ENCODE results near the gene QKI. TPM values are rescaled to one million over a fixed set of nuclear protein-coding genes. Genes with fewer than 3 reads are reported as not detected.

QKI gene
- total and polyA plus RNA-seq, 10 of the 15 experiments (the other 5 are each of a cell fraction or from before 2014, with no cell fraction given), result 4.7 to 72.5 (median 38.9) TPM

DNA sequence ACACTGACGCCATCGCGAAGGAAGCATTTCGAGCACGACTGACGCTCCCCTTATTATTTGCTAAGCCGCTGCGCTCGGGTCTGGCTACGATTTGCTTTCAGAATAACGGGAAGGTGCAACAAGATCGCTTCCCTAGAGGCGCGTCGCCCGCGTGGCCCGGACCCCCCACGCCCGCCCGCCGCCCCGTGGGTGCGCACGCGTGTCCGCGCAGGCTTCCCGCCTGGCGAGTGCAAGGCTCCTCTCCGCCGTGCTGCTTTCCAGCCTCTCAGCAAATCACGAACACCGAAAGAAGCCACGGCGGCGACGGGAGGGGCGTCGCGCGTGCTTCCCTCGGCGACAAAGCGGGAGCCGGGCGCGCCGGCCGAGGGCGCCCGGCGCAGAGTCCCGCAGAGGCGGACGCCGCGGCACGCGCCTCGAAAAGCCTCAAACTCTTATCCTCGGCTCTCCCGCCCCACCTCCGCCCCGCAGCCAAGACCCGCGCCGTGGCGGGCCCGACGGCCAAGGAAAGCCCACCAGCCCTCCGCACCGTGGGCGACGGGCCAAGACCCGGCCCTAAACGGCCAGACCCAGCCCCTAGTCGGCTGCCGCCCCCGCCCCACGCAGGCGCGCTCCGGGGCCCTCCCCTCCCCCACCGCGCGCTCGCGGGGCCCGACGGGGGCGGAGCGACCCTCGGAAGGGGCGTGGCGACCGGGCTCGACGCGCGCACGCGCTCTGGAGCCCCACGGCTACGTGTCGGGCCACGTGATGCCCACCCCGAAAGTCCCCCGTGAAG lies 987 bp upstream of the QKI start (continued):
- TF ChIP-seq RB1 (IDR thresholded peaks at IDR 0.05; ENCODE audit: borderline replicate concordance) (peak; percentile 72; the same call in 1 of the 2 replicates), BACH1 (IDR thresholded peaks at IDR 0.05; ENCODE audit: borderline replicate concordance) (peak; percentile 98)
- TF ChIP-seq, protein P1, sequence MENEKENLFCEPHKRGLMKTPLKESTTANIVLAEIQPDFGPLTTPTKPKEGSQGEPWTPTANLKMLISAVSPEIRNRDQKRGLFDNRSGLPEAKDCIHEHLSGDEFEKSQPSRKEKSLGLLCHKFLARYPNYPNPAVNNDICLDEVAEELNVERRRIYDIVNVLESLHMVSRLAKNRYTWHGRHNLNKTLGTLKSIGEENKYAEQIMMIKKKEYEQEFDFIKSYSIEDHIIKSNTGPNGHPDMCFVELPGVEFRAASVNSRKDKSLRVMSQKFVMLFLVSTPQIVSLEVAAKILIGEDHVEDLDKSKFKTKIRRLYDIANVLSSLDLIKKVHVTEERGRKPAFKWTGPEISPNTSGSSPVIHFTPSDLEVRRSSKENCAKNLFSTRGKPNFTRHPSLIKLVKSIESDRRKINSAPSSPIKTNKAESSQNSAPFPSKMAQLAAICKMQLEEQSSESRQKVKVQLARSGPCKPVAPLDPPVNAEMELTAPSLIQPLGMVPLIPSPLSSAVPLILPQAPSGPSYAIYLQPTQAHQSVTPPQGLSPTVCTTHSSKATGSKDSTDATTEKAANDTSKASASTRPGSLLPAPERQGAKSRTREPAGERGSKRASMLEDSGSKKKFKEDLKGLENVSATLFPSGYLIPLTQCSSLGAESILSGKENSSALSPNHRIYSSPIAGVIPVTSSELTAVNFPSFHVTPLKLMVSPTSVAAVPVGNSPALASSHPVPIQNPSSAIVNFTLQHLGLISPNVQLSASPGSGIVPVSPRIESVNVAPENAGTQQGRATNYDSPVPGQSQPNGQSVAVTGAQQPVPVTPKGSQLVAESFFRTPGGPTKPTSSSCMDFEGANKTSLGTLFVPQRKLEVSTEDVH (IDR thresholded peaks at IDR 0.05; ENCODE audit: low read depth, partially characterized antibody), result no peak

GRCh38 chr6:163414946-163415619 lies 565 bp downstream of the QKI start:
- Histone ChIP-seq H3K79me2 (ENCODE audit: control insufficient read depth, insufficient read depth, low read length) (peaks cover 56% of the 10 kb centered on the region), H3K4me1 (ENCODE audit: control insufficient read depth, insufficient read depth, low read length) (no peaks in the 10 kb centered on the region; the same call in 1 of the 2 replicates), H2AFZ (ENCODE audit: control insufficient read depth, low read depth, low read length) (peak overlapping the region; percentile 53), H3K4me3 (peak overlapping the region; percentile 90), H3K27ac (ENCODE audit: control insufficient read depth, insufficient read depth) (peak overlapping the region; percentile 77), H3K4me2 (ENCODE audit: control insufficient read depth, insufficient read depth) (no peak overlapping the region), H3K9ac (ENCODE audit: control insufficient read depth, insufficient read depth, low read length) (peak overlapping the region; percentile 86), H3K36me3 (ENCODE audit: control insufficient read depth in 2 of 2, insufficient read depth in 2 of 2, low read length in 1 of 2) (no peaks in the 10 kb centered on the region), H4K20me1 (ENCODE audit: control insufficient read depth, insufficient read depth) (no peaks in the 10 kb centered on the region), H3K27me3 (replicated peaks in 1 of 2; ENCODE audit: control insufficient read depth in 2 of 2, insufficient read depth in 2 of 2, low read length in 1 of 2) (no peaks in the 10 kb centered on the region), H3K9me3 (replicated peaks; ENCODE audit: control insufficient read depth, insufficient read depth, low read length) (no peaks in the 10 kb centered on the region)
- ChIA-PET SMC1A (ENCODE audit: uncharacterized antibody, unreplicated experiment) (interaction anchor here (2.9 to 7.0 kb wide), 2 partner anchors 10 to 140 kb away, joined by 12 to 39 read pairs; no protein-coding TSS in a partner anchor), POLR2A (interaction anchor here (0.7 to 1.5 kb wide), 3 partner anchors 45 to 129 kb away, joined by 3 read pairs; no protein-coding TSS in a partner anchor), RAD21 (ENCODE audit: unreplicated experiment) (interaction anchor here (1.1 to 1.4 kb wide), 2 partner anchors 19 to 45 kb away, joined by 3 to 5 read pairs; no protein-coding TSS in a partner anchor), CTCF (interaction anchor here (3.8 kb wide), 1 partner anchor 10 kb away, joined by 19 read pairs; no protein-coding TSS in a partner anchor)
- DNase-seq (ENCODE audit: low read depth, low spot score), result no peak
- BruUV-seq (replicated peaks), result no TSS peak
- 2% methylated on average over 39 of the region's 94 CpGs for WGBS (ENCODE audit: insufficient coverage, insufficient replicate concordance, low lambda C conversion rate, missing lambda C conversion rate)
- intact Hi-C loops (cut with micrococcal nuclease; ENCODE audit: unreplicated experiment) (loop anchor here (5.0 to 10.0 kb wide), 4 partner anchors 137 to 1512 kb away; no protein-coding TSS in a partner anchor), in situ Hi-C loops (cut with MboI) (no loop called here)
- ATAC-seq, result no peak
- FAIRE-seq, result no peak
- TF ChIP-seq CBX3 (IDR thresholded peaks at IDR 0.05; ENCODE audit: borderline replicate concordance, low read depth), result no peak
- TF ChIP-seq CREB1 (IDR thresholded peaks at IDR 0.05; ENCODE audit: low read depth), result no peak
- TF ChIP-seq POU2F2 (IDR thresholded peaks at IDR 0.05; ENCODE audit: borderline replicate concordance, low read depth, low read length), result no peak
- TF ChIP-seq SMARCA5 (IDR thresholded peaks at IDR 0.05), result 0 out of 2 replicates have a peak, but pooled peaks have one; percentile 7
- no peak for TF ChIP-seq POLR2A (IDR thresholded peaks at IDR 0.05; ENCODE audit: low read depth, low read length)
- TF ChIP-seq, protein P2, sequence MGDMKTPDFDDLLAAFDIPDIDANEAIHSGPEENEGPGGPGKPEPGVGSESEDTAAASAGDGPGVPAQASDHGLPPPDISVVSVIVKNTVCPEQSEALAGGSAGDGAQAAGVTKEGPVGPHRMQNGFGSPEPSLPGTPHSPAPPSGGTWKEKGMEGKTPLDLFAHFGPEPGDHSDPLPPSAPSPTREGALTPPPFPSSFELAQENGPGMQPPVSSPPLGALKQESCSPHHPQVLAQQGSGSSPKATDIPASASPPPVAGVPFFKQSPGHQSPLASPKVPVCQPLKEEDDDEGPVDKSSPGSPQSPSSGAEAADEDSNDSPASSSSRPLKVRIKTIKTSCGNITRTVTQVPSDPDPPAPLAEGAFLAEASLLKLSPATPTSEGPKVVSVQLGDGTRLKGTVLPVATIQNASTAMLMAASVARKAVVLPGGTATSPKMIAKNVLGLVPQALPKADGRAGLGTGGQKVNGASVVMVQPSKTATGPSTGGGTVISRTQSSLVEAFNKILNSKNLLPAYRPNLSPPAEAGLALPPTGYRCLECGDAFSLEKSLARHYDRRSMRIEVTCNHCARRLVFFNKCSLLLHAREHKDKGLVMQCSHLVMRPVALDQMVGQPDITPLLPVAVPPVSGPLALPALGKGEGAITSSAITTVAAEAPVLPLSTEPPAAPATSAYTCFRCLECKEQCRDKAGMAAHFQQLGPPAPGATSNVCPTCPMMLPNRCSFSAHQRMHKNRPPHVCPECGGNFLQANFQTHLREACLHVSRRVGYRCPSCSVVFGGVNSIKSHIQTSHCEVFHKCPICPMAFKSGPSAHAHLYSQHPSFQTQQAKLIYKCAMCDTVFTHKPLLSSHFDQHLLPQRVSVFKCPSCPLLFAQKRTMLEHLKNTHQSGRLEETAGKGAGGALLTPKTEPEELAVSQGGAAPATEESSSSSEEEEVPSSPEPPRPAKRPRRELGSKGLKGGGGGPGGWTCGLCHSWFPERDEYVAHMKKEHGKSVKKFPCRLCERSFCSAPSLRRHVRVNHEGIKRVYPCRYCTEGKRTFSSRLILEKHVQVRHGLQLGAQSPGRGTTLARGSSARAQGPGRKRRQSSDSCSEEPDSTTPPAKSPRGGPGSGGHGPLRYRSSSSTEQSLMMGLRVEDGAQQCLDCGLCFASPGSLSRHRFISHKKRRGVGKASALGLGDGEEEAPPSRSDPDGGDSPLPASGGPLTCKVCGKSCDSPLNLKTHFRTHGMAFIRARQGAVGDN (IDR thresholded peaks at IDR 0.05), result no peak
- TF ChIP-seq SREBF2 (IDR thresholded peaks at IDR 0.05; ENCODE audit: low read length), result no peak
- TF ChIP-seq BCL3 (IDR thresholded peaks at IDR 0.05; ENCODE audit: borderline replicate concordance, insufficient read depth, low read depth, low read length, poor library complexity, severe bottlenecking), result no peak
